Activated T-cell treated with anti-CD3 and anti-CD28 coated beads for 24 hours (primary cell): ENCODE data around the gene CNOT1.
"Not testable (repeated sequence)": the region's sequence is repeated elsewhere in the genome, so short reads cannot be mapped to it uniquely, and the experiment has no call there.

Experiments
- DNase-seq: peaks from one replicate; pipeline ENCODE4 v3.0.0-alpha.2; 2020; ENCODE audit warnings: low read depth

Gene CNOT1

GRCh38 chr16:58502217-58502921 is 127.3 kb downstream of the CNOT1 start:
- no peak for DNase-seq

GRCh38 chr16:58501242-58502131 is 128.1 kb downstream of the CNOT1 start:
- DNase-seq, result no peak

- DNase-seq, result no peak
Observed at GRCh38 chr16:58500430-58501241, 129.0 kb downstream of the CNOT1 start.

- no peak for DNase-seq
Observed at GRCh38 chr16:58499615-58500351, 129.8 kb downstream of the CNOT1 start, which contains the start of gene NDRG4. Gene NDRG4, plus strand, starts transcription at chr16:58500143. Its CDS starts 106 bp downstream, at chr16:58500249.

GRCh38 chr16:58499092-58499511 is 130.5 kb downstream of the CNOT1 start:
- DNase-seq, result no peak

GRCh38 chr16:58498341-58499091 is 131.1 kb downstream of the CNOT1 start:
- no peak for DNase-seq

- DNase-seq, result no peak
Observed at GRCh38 chr16:58497935-58498334, 131.7 kb downstream of the CNOT1 start.

- DNase-seq, result no peak
Observed at GRCh38 chr16:58497468-58497867, 132.2 kb downstream of the CNOT1 start.

- DNase-seq, result no peak
Observed at GRCh38 chr16:58495521-58496331, 133.9 kb downstream of the CNOT1 start.

GRCh38 chr16:58494981-58495520 is 134.6 kb downstream of the CNOT1 start:
- peak; percentile 61 for DNase-seq

- DNase-seq, result no peak
Observed at GRCh38 chr16:58493756-58494431, 135.7 kb downstream of the CNOT1 start.

GRCh38 chr16:58492735-58493134 is 136.9 kb downstream of the CNOT1 start:
- DNase-seq, result no peak

GRCh38 chr16:58492066-58492465 is 137.6 kb downstream of the CNOT1 start:
- no peak for DNase-seq

- DNase-seq, result not testable (repeated sequence)
Observed at GRCh38 chr16:58490539-58490938, 139.1 kb downstream of the CNOT1 start.

GRCh38 chr16:58490065-58490464 is 139.6 kb downstream of the CNOT1 start:
- no peak for DNase-seq

GRCh38 chr16:58488531-58488930 is 141.1 kb downstream of the CNOT1 start:
- DNase-seq, result no peak

GRCh38 chr16:58487566-58488351 is 141.9 kb downstream of the CNOT1 start:
- DNase-seq, result peak; percentile 64

GRCh38 chr16:58485184-58485887 is 144.3 kb downstream of the CNOT1 start:
- DNase-seq, result no peak
